Uterus (tissue), 4 donors: ENCODE results near the gene BRAF. TPM values are rescaled to one million over a fixed set of nuclear protein-coding genes. Genes with fewer than 3 reads are reported as not detected.

ENCODE experiments used
- DNase-seq, 2 donors: peaks; one replicate each; pipeline ENCODE4 v3.0.0-alpha.2; 2019 to 2020
- H3K27ac ChIP-seq, 2 donors: fragments of 200-600 bp; sonication (generic); 1 replicate in 1 of 2; 2 replicates in 1 of 2; pipeline ENCODE4 v1.5.1; 2016 to 2018
- H3K27me3 ChIP-seq, 2 donors: fragments of 200-600 bp; sonication (generic); one replicate each; pipeline ENCODE4 v1.5.1; 2018 to 2019; ENCODE audit warnings: control low read depth in 1 of 2
- H3K36me3 ChIP-seq, 2 donors: fragments of 200-600 bp; sonication (generic); one replicate each; pipeline ENCODE4 v1.5.1; 2019; ENCODE audit warnings: control low read depth in 1 of 2
- H3K4me1 ChIP-seq, 2 donors: fragments of 200-600 bp; sonication (generic); one replicate each; pipeline ENCODE4 v1.5.1; 2018 to 2019; ENCODE audit warnings: control low read depth in 1 of 2
- H3K4me3 ChIP-seq, 2 donors: fragments of 200-600 bp; sonication (generic); 1 replicate in 1 of 2; 2 replicates in 1 of 2; pipeline ENCODE4 v1.5.1; 2018 to 2019; ENCODE audit warnings: mild to moderate bottlenecking in 1 of 2
- H3K9me3 ChIP-seq, 2 donors: fragments of 200-600 bp; sonication (generic); one replicate each; pipeline ENCODE4 v1.5.1; 2019; ENCODE audit warnings: control low read depth in 1 of 2
- CTCF ChIP-seq, 4 experiments: fragments of 200-600 bp in 2 of 4; fragments of 450-650 bp in 2 of 4; sonication (generic) in 2 of 4; IDR thresholded peaks; one replicate each; pipeline ENCODE4 v1.5.1; 2016 to 2019; ENCODE audit warnings: antibody characterized with exemption in 4 of 4, mild to moderate bottlenecking in 2 of 4, moderate library complexity in 1 of 4
- POLR2A ChIP-seq, 2 donors: fragments of 450-650 bp; IDR thresholded peaks; one replicate each; pipeline ENCODE4 v1.6.1; 2016; ENCODE audit warnings: antibody characterized with exemption in 2 of 2, mild to moderate bottlenecking in 1 of 2, moderate library complexity in 1 of 2
- intact Hi-C: fragments of 100-400 bp; cut with DNase I; formaldehyde crosslinking; loops from one replicate; pipeline ENCODE4 v1.15.1; 2023; ENCODE audit warnings: low total_unique reads
- total RNA-seq, 4 donors: library from RNA; depleted of rRNA in 3 of 4; stranded (reverse); fragments of >200 nt in 3 of 4; gene quantifications; one replicate each; pipeline versions ENCODE4 v1.1.0 to v1.2.4, GENCODE V29; 2014 to 2023
- donor health status: DM: yes; HTN: yes; CAD: no.

The BRAF gene
- total RNA-seq, 4 donors from 2014 or later, result 42.6 to 76.8 (median 66.5) TPM

DNA sequence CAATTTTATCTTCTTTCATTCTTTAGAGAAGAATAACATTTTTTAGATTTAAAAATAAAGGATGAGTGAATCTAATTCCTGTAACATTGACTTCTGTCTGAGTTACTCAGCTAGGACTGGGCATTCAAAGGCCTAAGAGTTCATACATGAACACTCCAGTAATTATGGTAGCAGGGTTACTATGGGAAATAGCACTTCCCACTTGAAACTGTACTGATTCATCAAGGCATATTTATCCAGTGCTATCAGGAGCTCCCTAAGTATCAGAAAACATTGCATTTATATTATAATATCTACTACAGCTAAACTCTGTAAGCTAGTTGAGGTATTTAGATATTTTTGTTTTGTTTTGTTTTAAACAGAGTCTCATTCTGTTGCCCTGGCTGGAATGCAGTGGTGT lies 186.4 kb downstream of the BRAF start:
- Histone ChIP-seq H3K4me1 (no peaks in the 10 kb centered on the region), H3K9me3 (no peaks in the 10 kb centered on the region), H3K27ac (no peak overlapping the region), H3K27me3 (no peaks in the 10 kb centered on the region), H3K36me3 (no peaks in the 10 kb centered on the region), H3K4me3 (no peak overlapping the region)
- no peak for DNase-seq
- no peak for TF ChIP-seq CTCF (IDR thresholded peaks at IDR 0.05)
- TF ChIP-seq POLR2A (IDR thresholded peaks at IDR 0.05), result no peak
- intact Hi-C loops, result no loop called here

DNA sequence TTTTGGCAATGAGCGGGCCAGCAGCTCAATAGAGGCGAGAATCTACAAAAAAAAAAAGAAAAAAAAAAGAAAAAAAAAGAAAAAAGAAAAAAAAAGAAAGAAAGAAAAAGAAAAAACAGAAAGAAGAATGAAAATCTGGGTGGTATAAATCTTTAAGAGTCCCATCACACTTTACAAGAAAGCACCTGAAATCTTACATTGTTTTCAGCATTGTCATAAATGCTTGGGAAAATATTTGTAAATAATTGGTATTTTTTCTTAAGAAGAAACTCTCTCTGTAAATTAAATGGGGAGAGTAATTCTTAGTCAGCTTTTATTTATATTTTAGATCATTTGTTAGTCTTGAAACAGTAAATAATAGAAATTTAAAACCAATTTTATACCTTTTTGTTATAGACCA lies 190.0 kb downstream of the BRAF start:
- no peak for TF ChIP-seq POLR2A (IDR thresholded peaks at IDR 0.05)
- TF ChIP-seq CTCF (IDR thresholded peaks at IDR 0.05), result no peak
- DNase-seq, result no peak
- H3K27me3 ChIP-seq, result no peaks in the 10 kb centered on the region
- no peak overlapping the region for H3K27ac ChIP-seq
- no peaks in the 10 kb centered on the region for H3K36me3 ChIP-seq
- H3K4me3 ChIP-seq, result no peak overlapping the region
- no peaks in the 10 kb centered on the region for H3K4me1 ChIP-seq
- H3K9me3 ChIP-seq, result no peaks in the 10 kb centered on the region
- intact Hi-C loops, result no loop called here

DNA sequence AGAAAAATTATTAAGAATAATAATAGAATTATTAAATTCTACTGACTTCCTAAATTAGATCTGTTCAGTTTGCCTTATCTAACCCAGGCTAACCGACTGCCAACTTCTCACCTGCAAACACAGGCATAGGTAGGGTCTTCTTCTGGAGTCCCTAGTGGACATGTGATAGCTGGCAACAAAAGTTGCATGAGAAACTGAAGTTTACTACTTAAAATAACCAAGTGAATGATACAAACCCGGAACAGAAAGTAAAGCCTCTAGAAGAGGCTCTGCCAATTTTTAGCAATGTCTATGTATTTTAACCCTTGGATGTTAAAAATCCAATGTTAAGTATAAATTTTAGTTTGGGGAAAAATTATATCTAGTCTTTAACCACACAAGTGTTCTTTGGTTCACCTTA lies 190.6 kb downstream of the BRAF start:
- no peaks in the 10 kb centered on the region for H3K36me3 ChIP-seq

DNA sequence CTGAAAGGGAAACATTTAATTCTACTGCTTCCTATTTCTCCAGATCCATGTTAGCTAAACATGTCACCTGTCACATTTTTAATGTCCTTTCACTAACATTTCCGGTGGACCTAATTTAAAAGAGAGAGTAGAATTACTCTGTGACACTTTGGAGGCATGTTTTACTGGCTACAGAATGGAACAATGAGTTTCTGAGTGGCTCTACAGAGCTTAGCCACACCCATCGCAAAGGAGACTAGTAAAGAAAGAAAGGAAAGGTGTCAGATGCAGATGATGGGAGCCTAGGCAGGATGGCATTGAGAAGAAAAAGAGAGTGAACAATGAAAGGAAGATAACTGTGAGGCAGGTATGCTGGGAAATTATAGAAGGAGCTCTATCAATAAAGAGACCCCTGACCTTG lies 192.3 kb downstream of the BRAF start:
- intact Hi-C loops, result no loop called here
- Histone ChIP-seq H3K36me3 (no peaks in the 10 kb centered on the region), H3K9me3 (no peaks in the 10 kb centered on the region), H3K4me1 (no peaks in the 10 kb centered on the region), H3K4me3 (no peak overlapping the region), H3K27me3 (no peaks in the 10 kb centered on the region), H3K27ac (no peak overlapping the region)
- DNase-seq, result no peak
- TF ChIP-seq POLR2A (IDR thresholded peaks at IDR 0.05), result no peak
- TF ChIP-seq CTCF (IDR thresholded peaks at IDR 0.05), result no peak

More for the DNA sequence above, 190.6 kb downstream of the BRAF start:
- Histone ChIP-seq H3K4me3 (no peak overlapping the region), H3K4me1 (no peaks in the 10 kb centered on the region), H3K9me3 (no peaks in the 10 kb centered on the region), H3K27me3 (no peaks in the 10 kb centered on the region), H3K27ac (no peak overlapping the region)
- DNase-seq, result no peak
- intact Hi-C loops, result no loop called here
- TF ChIP-seq CTCF (IDR thresholded peaks at IDR 0.05) (no peak), POLR2A (IDR thresholded peaks at IDR 0.05) (no peak)

GRCh38 chr7:140726281-140726680 lies 198.4 kb downstream of the BRAF start:
- DNase-seq, result no peak
- Histone ChIP-seq H3K36me3 (no peaks in the 10 kb centered on the region), H3K4me1 (no peaks in the 10 kb centered on the region), H3K27me3 (no peaks in the 10 kb centered on the region), H3K4me3 (no peak overlapping the region), H3K27ac (no peak overlapping the region), H3K9me3 (no peaks in the 10 kb centered on the region)
- TF ChIP-seq POLR2A (IDR thresholded peaks at IDR 0.05), result no peak
- no peak for TF ChIP-seq CTCF (IDR thresholded peaks at IDR 0.05)
- intact Hi-C loops, result no loop called here
